DMS114 treated with DMSO at 0.1 percent for 48 hours (cell line): Measurements from ENCODE around the gene IGFL4.

Experiments
- DNase-seq: peaks from one replicate; lab custom pipeline; 2025; ENCODE audit not compliant: unreplicated experiment; lab: John Stamatoyannopoulos, UW

IGFL4 gene

DNA sequence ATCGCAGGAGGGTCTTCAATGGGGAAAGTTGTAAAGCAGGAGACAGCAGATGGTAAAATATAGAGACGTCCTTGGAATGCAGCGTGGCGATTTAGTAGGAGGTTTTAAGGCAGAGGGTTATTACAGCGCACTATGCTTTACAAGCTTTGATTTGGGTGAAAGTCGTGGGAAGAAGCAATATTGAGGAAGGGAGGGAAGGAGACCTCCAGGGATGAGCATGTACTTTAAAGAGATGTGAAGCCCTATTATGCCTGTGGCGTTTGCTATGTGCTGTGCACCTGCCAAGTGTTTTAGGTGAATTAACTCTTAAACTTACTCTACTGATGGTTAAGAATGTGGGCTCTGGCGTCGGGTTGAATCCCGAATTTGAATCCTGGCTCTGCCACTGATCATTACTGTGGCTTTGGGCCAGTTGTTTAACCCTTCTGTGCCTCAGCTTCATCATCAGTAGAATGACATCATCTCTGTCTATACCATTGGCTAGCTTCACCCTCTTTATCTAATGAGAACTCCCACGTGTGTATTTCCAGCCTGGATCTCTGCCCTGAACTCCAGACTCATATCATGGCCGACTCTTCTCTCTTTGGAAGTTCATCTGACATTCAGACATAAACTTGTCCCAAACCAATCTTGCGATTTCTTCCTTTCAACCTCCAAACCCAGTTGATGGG, 45.0 kb downstream of the IGFL4 start:
- DNase-seq: no peak

DNA sequence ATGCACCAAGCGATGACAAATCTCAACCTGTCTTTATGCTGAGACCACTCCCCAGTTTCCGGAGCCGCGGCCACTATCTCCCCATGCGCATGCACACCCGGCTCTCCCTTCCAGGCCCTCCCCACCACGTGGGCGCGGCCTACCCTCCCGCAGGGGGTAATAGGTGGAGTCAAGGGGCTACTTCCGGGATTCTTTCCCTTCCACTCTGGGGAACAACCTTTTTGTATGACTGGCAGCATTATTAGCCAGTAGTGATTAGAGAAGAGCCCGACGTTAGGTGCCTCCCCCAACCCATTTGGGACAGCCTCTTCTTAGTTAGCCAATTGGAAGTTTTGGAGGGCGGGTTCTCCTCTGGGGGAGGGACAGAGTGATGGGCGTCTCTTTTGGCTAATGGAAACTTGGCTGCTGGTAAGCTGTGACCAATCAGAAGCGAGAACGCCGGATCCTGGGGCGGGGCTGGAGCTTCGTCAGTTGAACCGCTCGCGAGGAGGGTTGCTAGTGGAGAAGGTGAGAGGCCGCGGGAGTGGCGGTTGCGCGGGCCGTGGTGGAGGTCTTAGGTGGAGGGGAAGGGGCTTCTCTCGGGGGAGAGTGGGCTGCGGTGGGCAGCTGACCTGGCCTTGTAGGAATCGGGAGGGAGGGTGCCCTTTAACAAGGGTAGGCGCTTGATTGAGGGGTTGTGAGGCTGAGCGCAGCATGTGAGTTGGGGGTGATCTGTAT, 45.6 kb downstream of the IGFL4 start, which contains the start of gene CCDC61:
Gene CCDC61, plus strand, starts transcription at position 470 of the 717 bp plus-strand sequence. CDS start 7,552 bp downstream, outside the sequence.
- DNase-seq: peak; percentile 95

DNA sequence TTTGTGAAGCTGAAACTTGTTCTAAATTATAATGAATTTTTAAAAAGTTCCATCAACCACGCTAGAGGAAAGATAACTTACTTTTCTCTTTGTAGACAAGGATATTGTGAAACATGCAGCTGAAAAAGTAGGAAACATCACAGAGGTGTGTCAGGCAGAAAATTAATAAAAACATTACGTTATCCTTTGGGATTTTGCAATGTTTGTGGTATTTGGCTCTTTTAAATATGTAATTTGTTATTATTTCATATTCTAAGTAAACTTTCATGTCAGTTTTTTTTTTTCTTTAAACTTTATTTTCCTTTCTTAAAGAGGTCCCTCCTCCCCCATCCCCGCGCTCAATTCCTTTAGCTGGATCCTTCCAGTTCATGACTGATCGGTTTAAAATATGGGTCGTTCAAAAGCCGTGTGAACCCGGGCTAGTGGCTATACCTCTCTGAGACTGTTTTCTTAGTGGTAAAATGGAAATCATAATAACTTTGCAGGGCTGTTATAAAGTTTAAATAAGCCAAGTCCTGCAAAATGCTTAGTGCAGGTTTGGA, 46.3 kb downstream of the IGFL4 start:
- DNase-seq: no peak

DNA sequence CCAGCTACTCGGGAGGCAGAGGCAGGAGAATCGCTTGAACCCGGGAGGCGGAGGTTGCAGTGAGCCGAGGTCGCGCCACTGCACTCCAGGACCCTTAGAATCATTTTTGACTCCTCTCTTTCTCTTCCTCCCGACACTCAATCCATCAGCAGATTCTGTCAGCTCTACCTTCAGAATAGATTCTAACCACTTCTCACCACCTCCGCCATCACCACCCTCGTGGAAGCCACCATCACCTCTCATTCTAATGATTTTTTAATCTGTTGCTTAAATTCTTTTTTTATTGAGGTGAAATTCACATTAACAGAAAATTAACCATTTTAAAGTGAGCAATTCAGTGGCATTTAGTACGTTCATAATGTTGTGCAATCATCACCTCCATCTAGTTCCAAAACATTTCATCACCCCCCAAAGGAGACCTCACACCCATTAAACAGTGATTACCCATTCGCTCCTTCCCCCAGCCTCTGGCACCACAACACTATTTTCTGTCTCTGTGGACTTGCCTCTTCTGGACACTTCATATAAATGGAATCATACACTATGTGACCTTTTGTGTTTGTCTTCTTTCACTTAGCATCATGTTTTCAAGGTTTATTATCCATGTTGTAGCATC, 50.6 kb downstream of the IGFL4 start:
- no peak for DNase-seq
